ENCODE results near the gene BICC1. TPM values are rescaled to one million over a fixed set of nuclear protein-coding genes. Genes with fewer than 3 reads are reported as not detected.

Gene BICC1
- total RNA-seq, 1 experiment from 2014 or later = 70.2 TPM

- intact Hi-C loops (cut with micrococcal nuclease; ENCODE audit: unreplicated experiment) = loop anchor here (5.0 to 10.0 kb wide), 4 partner anchors 78 to 659 kb away; partner anchors contain the start of gene PHYHIPL
- Mint-ChIP-seq H3K9me3 (ENCODE audit: low read depth, unreplicated experiment) (no peaks in the 10 kb centered on the region), H3K4me1 (ENCODE audit: low read depth, unreplicated experiment) (peaks cover 50% of the 10 kb centered on the region), H3K27me3 (ENCODE audit: unreplicated experiment) (no peaks in the 10 kb centered on the region), H3K36me3 (ENCODE audit: insufficient read depth, unreplicated experiment) (peaks cover 62% of the 10 kb centered on the region), H3K4me3 (ENCODE audit: low read depth, unreplicated experiment) (peak overlapping the region; percentile 77), H3K27ac (ENCODE audit: unreplicated experiment) (peak overlapping the region; percentile 76)
- TF ChIP-seq CTCF (IDR thresholded peaks at IDR 0.05; ENCODE audit: unreplicated experiment) = no peak
- DNase-seq = no peak
- BruUV-seq (replicated peaks) = no TSS peak
- CTCF ChIA-PET = interaction anchor here (0.5 to 3.8 kb wide), 2 partner anchors 15 to 71 kb away, joined by 4 to 17 read pairs; no protein-coding TSS in a partner anchor
These were observed 2.7 kb downstream of the BICC1 start for GRCh38 chr10:58515291-58515941.

GRCh38 chr10:58516119-58516518 lies 3.4 kb downstream of the BICC1 start:
- DNase-seq = peak; percentile 44
- H3K27ac Mint-ChIP-seq (ENCODE audit: unreplicated experiment) = peak overlapping the region; percentile 89
- intact Hi-C loops (cut with micrococcal nuclease; ENCODE audit: unreplicated experiment) = loop anchor here (1.0 to 10.0 kb wide), 6 partner anchors 48 to 659 kb away; partner anchors contain the start of gene PHYHIPL
- H3K9me3 Mint-ChIP-seq (ENCODE audit: low read depth, unreplicated experiment) = no peaks in the 10 kb centered on the region
- H3K4me1 Mint-ChIP-seq (ENCODE audit: low read depth, unreplicated experiment) = peaks cover 52% of the 10 kb centered on the region
- CTCF ChIA-PET = no interaction called here
- H3K4me3 Mint-ChIP-seq (ENCODE audit: low read depth, unreplicated experiment) = peak overlapping the region; percentile 77
- no peak for TF ChIP-seq CTCF (IDR thresholded peaks at IDR 0.05; ENCODE audit: unreplicated experiment)
- peaks cover 62% of the 10 kb centered on the region for H3K36me3 Mint-ChIP-seq (ENCODE audit: insufficient read depth, unreplicated experiment)
- no peaks in the 10 kb centered on the region for H3K27me3 Mint-ChIP-seq (ENCODE audit: unreplicated experiment)
- BruUV-seq (replicated peaks) = no TSS peak

GRCh38 chr10:58516671-58517070 lies 4.0 kb downstream of the BICC1 start:
- peaks cover 57% of the 10 kb centered on the region for H3K4me1 Mint-ChIP-seq (ENCODE audit: low read depth, unreplicated experiment)
- no peaks in the 10 kb centered on the region for H3K9me3 Mint-ChIP-seq (ENCODE audit: low read depth, unreplicated experiment)
- H3K36me3 Mint-ChIP-seq (ENCODE audit: insufficient read depth, unreplicated experiment) = peaks cover 67% of the 10 kb centered on the region
- no TSS peak for BruUV-seq (replicated peaks)
- TF ChIP-seq CTCF (IDR thresholded peaks at IDR 0.05; ENCODE audit: unreplicated experiment) = no peak
- intact Hi-C loops (cut with micrococcal nuclease; ENCODE audit: unreplicated experiment) = loop anchor here (1.0 to 10.0 kb wide), 6 partner anchors 48 to 658 kb away; partner anchors contain the start of gene PHYHIPL
- CTCF ChIA-PET = no interaction called here
- no peak for DNase-seq
- peak overlapping the region; percentile 89 for H3K27ac Mint-ChIP-seq (ENCODE audit: unreplicated experiment)
- peak overlapping the region; percentile 77 for H3K4me3 Mint-ChIP-seq (ENCODE audit: low read depth, unreplicated experiment)
- no peaks in the 10 kb centered on the region for H3K27me3 Mint-ChIP-seq (ENCODE audit: unreplicated experiment)

- H3K27me3 Mint-ChIP-seq (ENCODE audit: unreplicated experiment) = no peaks in the 10 kb centered on the region
- intact Hi-C loops (cut with micrococcal nuclease; ENCODE audit: unreplicated experiment) = loop anchor here (2.0 to 10.0 kb wide), 5 partner anchors 80 to 658 kb away; partner anchors contain the start of gene PHYHIPL
These were observed 4.4 kb downstream of the BICC1 start for GRCh38 chr10:58517081-58517480.

More at GRCh38 chr10:58517081-58517480, 4.4 kb downstream of the BICC1 start:
- TF ChIP-seq CTCF (IDR thresholded peaks at IDR 0.05; ENCODE audit: unreplicated experiment) = no peak
- Mint-ChIP-seq H3K4me1 (ENCODE audit: low read depth, unreplicated experiment) (peaks cover 58% of the 10 kb centered on the region), H3K9me3 (ENCODE audit: low read depth, unreplicated experiment) (no peaks in the 10 kb centered on the region), H3K27ac (ENCODE audit: unreplicated experiment) (peak overlapping the region; percentile 89), H3K4me3 (ENCODE audit: low read depth, unreplicated experiment) (peak overlapping the region; percentile 77), H3K36me3 (ENCODE audit: insufficient read depth, unreplicated experiment) (peaks cover 68% of the 10 kb centered on the region)
- no peak for DNase-seq
- no TSS peak for BruUV-seq (replicated peaks)
- CTCF ChIA-PET = interaction anchor here (0.7 to 2.2 kb wide), 4 partner anchors 14 to 104 kb away, joined by 7 to 19 read pairs (median 7); no protein-coding TSS in a partner anchor
